GM18526 (cell line): ENCODE measurements around the gene ASB1.

Source experiments
- POLR2A ChIP-seq: IDR thresholded peaks from 3 replicates; pipeline ENCODE4 v1.6.1; 2011; ENCODE audit not compliant: insufficient read length; ENCODE audit errors: extremely low read depth

ASB1 gene

DNA sequence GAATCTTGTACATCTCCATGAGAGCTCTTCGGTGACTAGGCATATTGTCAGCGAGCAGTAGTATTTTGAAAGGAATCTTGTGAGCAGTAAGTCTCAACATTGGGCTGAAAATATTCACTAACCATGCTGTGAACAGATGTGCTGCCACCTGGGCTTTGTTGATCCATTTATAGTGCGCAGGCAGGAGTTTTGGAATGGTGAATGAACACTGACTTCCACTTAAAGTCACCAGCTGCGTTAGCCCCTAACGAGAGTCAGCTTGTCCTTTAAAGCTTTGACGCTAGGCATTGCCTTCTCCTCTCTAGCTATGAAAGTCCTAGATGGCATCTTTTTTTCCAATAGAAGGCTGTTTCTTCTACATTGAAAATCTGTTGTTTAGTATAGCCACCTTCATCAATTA, 4.1 kb downstream of the ASB1 start:
- no peak for TF ChIP-seq POLR2A

DNA sequence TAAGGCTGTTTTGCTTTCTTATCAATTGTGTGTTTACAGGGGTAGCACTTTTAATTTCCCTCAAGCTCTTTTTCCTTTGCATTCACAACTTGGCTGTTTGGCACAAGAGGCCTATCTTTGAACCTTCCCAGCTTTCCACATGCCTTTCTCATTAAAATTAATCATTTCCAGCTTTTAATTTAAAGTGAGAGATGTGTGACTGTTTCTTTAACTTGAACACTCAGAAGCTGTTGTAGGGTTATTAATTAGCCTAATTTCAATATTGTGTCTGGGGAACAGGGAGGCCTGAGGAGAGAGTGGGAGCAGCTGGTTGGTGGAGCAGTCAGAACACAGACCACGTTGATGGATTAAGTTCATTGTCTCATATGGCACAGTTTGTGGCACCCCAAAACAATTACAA, 4.7 kb downstream of the ASB1 start:
- TF ChIP-seq POLR2A: no peak

DNA sequence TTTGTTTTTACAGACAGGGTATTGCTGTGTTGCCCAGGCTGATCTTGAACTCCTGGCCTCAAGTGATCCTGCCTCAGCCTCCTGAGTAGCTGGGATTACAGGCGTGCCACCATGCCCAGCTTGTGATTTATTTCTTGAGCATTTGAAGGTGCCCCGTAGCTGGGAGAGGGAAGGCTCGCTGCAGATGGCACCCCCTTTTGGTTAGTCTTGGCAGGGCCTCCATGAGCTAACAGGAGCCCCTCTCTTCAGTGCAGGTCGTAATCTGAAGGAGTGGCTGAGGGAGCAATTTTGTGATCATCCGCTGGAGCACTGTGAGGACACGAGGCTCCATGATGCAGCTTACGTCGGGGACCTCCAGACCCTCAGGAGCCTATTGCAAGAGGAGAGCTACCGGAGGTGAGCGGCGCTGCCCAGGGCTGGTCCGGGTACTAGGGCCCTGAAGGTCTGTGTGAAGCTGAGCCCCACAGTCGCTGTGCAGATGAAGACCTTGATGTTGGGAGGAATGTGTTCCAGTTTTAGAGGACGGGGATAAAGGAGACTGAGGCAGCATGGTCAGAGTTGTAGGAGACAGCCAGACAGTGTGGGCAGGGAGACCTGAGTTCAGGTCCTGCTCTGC, 6.7 kb downstream of the ASB1 start:
- TF ChIP-seq POLR2A: no peak

DNA sequence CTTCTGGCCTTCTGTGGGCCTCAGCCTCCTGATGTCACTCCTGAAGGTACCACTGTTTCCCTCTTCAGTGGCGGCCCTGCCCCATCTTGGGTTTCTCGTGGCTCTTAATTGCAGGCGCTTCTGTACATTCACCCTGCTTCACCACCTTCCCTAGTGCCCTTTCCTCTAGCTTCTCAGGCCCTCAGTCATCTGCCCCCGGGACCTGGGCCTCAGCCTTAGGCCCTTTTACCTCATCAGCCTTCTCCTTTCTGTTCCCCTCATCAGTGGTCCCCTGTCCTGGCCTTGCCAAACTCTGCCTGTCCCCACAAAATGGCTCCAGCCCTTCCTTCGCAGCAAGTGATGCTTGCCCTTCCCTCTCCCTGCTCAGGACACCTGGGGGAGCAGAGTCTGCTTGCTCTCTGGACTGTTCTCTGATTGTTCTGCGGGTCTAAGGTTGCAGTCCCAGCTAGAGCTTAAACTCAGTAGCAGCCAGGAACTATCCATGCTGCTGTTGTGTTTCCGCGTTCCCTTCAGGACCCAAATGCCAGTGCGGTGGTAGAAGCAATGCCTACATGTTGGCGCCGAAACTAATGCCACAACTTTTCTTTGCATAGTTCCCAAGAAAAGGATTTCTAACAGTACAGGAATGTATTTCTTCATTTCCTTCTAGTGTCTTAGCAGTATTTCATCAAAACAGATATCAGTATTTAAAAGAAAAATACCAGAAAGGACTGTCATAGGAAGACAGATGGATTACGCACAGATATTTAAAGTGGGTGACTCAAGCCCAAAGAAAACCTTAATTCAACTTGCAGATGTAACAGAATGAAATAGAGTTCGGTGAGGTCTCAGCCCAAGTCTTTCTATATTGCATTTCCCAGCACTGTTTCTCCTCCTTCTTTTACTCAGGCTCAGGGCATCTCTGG, 7.5 kb downstream of the ASB1 start:
- TF ChIP-seq POLR2A: no peak

DNA sequence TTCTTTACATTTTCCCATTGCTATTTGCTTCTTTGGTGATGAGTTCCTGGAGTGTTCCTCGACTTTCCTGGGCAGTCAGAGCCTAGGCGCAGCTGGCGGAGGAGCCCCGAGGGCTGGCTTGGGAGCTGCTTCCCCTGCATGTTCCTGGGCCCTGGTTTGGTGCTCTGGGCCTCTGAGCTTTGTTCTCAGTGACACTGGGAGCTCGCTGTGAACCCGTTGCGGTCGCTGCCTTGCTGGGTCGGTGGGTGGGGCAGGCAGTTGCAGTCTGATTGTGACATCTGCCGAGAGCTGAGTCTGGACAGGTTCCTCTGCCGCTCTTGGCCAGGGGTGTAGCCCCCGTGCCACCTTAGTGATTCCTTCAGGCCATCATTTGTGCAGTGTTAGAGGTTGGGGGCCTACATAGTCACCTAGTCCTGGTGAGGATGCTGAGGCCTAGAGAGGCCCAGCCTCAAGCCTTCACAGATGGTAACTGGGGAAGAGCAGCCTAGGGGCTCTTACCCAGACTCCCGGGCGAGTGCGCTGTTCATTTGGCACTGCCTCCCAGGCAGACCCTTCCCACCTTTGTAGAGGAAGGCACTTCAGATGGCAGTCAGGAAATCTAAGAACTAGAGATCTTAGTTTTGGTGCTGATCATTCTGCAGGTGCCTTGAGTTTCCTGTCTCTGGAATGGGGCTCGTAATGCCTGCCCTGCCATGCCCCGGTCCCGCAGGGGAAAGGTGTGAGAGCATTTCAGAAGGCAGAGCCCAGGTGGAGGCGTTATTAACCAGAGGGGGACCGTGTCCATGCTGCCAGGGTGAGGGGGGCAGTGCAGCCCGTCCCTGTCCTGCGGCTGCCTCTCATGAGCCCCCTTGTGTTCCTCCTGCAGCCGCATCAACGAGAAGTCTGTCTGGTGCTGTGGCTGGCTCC, 8.4 kb downstream of the ASB1 start:
- TF ChIP-seq POLR2A: no peak

DNA sequence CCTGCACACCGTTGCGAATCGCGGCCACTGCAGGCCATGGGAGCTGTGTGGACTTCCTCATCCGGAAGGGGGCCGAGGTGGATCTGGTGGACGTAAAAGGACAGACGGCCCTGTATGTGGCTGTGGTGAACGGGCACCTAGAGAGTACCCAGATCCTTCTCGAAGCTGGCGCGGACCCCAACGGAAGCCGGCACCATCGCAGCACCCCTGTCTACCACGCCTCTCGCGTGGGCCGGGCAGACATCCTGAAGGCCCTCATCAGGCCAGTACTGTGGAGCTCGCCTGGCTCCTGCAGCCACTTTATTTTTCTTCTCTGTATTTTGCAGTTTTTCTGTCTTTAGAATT, 9.0 kb downstream of the ASB1 start:
- TF ChIP-seq POLR2A: no peak

DNA sequence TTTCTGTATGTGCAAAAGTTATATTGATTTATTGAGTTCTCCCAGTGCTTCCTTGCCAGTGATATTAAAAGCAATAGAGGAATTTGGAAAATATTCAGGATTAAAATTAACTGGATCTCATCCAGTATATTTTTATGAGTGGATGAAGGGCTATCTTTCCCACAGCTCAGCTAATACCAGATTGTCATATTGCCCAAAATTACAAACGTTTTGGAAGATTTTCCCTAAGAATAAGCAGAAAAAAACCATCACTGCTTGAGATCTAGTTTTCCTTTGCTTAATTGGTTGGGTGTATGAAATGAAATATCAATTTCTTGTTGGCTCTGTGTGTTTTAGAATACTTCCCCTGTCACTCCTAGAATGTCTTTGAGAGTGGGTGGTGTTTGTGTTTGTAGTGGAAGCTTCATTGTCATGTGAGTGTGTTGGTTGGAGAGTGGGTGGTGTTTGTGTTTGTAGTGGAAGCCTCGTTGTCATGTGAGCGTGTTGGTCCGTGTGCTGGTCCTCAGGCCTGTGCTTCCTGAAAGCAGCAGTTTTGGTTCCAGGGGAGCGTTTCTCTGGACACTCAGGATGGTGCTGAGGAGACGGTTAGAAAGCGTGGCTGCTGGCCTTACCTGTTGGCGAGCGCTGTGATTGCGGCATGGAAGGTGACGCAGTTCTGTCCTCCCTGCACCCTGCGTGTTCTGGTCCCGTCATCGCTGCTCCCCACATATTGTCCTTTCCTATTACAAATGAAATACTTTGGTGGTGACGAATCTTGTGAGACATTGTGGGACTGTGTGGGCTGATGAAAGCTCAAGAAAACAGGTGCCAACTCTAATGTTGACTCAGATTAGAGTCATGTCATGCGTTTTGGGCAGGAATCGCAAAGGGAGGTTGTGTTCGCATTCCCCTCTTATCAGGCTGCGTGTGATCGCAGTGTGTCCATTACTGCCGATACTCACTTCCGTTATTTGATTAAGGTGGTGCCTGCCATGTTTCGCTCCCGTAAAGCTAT, 12.4 kb downstream of the ASB1 start:
- TF ChIP-seq POLR2A: no peak

DNA sequence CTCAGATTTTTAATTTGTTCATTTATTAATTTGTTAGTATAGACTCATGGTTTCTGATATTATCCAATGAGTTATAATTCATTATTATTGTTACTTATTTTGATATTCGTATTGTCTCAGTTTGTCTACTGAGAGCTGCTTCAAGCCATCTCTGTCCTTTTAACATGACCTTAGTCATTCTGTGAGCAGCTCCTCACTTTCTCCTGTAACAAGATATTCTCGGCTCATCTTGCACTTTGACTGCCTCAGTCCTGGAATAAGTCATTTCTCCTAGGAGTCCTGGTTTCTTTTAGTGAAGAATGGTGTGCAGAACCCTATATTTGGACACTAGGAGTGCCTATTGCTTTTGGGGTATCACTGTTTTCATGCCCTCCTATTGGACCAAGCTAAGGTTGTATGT, 13.2 kb downstream of the ASB1 start:
- TF ChIP-seq POLR2A: no peak

DNA sequence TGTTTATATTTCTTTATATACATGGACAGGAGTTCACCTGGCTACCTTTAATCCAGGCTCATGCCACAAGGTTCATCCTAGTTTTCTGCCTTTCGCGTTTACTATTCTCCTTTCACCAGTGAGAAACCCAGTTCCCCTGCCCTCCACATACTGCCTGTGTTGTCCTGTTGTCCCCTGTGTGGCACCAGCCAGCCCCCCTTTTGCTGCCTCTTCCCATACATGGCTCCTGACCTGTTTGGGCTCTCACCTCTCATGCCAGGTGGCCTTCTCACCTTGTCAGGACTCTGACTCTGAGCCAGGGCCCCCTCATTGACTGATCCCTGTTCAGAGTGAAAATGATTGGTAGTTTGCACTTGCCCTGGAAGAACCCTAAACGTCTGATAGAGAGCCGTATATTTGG, 13.6 kb downstream of the ASB1 start:
- no peak for TF ChIP-seq POLR2A

DNA sequence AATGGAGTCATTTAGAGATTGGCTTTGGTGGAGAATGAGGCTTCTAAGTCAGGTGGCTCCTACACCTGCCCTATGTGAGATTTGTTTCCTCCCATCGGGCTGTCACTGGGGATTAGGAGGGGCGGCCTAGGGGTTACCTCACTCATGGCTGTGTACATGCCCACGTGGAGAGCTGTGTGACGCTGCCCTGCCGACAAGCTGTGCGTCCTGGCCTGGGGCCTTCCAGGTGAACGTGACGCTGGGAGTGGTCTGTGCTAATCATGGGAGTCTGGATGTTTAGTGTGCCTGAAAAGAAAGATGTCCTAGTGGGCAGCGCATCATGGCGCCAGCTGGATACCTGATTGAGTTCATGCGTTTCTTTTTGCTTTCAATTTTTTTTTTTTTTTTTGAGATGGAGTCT, 14.0 kb downstream of the ASB1 start:
- no peak for TF ChIP-seq POLR2A

DNA sequence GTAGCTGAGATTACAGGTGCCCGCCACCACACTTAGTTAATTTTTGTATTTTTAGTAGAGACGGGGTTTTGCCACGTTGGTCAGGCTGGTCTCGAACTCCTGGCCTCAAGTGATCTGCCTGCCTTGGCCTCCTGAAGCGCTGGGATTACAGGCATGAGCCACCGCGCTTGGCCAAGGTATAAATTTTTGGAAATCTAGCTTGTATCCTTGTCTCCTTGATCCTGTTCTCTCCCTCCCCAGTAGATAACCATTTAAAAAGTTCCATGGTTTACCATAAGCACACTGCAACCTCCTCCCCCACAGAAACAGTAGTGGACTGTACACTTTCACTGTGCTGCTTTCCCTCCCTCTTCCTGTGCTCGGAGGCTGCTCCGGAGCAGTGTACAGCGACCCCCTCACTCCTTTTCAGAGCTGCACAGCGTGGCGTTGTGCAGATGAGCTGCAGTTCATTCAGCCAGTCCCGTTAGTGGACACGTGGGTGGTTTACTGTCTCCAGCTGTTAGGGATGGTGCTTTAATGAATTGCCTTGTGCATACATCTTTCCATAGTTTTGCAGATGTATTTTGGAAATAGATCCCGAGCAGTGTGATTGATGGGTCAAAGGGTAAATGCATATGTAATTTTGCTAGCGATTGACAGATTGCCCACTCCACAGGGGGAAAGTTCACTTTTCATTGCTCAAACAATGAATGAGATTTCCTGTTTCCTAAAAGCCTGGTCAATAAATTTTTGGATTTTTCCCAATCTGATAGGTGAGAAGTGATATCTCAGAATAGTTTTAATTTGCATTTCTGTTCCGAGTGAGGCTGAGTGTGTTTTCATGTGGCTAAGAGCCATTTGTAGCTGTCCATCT, 14.8 kb downstream of the ASB1 start:
- TF ChIP-seq POLR2A: no peak

DNA sequence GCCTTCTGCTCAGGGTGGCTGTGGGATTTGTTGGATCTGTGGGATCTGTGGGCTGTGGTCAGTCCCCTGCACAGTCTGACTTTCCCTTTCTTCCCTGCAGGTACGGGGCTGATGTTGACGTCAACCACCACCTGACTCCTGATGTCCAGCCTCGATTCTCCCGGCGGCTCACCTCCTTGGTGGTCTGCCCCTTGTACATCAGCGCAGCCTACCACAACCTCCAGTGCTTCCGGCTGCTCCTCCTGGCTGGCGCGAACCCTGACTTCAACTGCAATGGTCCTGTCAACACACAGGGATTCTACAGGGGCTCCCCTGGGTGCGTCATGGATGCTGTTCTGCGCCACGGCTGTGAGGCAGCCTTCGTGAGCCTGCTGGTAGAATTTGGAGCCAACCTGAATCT, 17.5 kb downstream of the ASB1 start:
- TF ChIP-seq POLR2A: no peak

DNA sequence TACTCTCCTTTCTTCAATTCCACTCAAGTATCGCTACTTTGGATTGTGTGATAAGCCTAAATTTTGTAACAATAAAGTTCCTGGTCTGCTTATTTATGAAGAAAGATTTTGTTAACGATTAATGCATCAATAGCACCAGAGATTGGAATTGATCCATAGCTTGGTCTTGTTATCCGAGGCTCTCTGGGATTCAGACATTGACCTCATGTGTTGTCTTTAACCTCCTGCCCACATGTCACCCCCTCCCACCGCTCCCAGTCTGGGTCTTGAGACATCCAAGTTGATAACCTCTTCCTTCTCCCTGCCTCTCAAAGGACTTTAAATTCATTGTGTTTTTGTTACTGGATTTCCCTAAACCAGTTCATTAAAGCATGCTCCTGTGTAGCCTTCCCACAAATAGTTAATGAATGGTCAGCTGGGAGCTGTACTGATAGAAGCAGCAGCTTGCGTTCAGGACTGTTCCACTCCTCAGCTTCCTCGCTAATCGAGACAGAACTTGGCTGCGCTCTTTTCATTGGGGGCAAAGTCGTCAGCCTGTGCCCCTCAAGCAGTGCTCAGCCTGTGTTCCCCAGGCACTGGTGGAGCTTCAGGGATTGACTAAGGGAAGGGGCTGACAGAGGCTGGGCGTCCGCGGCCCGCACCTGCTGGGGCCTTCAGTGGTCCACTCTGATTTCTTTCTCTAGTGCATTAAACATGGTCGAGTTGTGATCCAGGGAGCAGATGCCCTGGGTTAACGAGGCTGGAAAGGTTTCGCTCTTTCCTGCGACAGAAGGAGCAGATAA, 18.9 kb downstream of the ASB1 start:
- no peak for TF ChIP-seq POLR2A
